ENCODE data around the gene NDRG4.

Gene NDRG4

DNA sequence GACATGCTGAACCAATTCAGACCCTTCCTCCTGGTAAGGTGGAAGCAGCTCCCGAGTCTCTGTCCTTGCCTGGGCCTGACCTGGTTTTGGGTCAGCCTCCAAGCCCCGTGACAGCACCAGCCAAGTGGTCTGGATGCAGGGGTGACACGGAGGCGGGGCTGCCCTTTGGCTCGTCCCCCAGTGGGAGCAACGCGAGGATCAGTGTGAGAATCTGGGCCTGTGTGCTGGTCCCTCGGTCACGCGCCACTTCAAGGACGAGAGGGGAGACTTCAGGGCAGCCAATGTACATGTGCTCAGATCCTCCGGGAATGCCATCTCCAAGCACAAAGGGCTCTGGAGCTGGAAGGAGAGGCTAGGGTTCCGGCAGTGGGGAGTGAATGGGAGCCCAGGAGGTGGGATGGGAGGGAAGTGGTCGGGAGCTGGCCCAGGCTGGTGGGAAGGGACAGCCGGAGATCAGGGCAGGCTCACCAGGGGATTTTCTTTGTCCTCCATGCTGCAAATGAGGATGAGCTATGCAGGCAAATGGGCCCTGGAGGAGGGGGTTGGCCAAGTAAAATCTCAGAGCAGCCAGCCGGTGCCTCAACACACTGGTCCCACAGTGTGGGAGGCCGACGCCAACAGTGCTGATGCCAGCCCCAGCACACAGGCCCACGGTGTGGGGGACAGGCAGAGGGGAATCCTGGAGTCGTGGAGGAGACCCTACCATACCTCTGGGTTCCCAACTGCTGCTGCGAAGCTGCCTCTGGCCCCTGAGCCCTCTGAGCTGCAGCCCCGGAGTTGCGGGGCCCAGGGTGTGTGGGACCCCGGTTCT, 4.2 kb upstream of the NDRG4 start:
- DNase-seq = no peak

DNA sequence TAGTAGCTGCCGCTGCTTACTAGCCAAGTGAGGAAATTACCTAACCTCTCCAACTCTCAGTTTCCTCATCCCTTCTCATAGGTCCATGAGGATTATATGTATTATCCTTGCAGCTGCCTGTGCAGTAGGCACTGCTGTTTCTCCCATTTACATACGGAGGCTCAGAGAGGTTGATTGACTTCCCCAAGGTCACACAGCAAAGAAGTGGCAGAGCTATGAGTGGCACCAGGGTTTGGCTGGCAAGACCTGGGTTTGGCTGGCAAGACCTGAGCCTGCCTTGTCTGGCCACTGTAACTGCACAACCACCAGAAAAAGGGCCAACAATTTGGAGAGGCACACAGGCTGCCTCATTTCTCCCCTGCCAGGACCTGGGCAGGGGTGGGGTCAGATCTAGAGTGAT, 2.5 kb upstream of the NDRG4 start:
- no peak for DNase-seq

DNA sequence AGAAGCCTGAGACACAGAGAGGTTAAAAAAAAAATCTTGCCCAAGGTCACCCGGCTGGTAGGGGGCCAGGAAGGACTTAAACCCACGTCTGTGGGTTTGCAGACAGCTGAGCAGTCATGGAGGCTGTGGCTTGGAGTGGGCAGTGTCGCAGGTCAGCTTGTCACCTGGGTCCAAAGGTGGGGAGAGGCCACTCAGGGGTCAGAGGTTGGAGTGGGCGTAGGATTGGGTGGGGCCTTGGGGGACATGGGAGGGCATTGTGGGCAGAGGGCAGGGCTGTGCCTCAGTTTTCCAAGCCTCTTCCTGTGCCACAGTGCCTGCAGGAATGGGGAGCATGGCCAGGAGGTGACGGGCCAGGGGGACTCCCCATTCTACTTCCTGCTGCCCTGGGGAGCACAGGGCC, 2.0 kb upstream of the NDRG4 start:
- no peak for DNase-seq

DNA sequence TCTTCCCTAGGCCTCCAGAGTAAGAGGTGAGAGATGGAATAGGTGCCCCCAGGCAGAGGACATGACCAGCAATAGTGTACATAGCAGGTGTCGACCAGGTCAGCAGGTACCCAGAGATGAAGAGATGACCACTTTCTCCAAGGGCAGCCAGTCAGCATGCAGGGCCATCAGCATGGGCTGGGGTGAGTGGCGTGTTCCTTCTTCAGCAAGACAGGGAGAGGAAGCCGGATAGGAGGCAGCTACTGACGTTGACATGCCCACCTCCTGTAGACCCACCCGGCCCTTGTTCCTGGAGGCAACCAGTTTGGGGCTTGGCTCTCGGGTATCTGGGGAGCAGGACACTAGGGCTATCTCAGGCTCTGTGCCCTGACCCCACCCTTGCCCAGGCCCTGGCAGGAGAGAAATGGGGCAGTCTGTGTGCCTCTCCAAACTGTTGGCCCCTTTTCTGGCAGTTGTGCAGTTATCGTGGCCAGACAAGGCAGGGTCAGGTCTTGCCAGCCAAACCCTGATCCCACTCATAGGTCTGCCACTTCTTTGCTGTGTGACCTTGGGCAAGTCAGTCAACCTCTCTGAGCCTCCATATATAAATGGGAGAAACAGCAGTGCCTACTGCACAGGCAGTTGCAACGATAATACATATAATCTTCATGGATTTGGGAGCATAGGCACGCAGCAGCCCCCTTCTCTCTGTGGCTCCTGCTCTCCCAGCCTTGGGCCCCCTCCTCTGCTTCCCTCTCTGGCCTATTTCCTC, 1.4 kb upstream of the NDRG4 start:
- DNase-seq = no peak

DNA sequence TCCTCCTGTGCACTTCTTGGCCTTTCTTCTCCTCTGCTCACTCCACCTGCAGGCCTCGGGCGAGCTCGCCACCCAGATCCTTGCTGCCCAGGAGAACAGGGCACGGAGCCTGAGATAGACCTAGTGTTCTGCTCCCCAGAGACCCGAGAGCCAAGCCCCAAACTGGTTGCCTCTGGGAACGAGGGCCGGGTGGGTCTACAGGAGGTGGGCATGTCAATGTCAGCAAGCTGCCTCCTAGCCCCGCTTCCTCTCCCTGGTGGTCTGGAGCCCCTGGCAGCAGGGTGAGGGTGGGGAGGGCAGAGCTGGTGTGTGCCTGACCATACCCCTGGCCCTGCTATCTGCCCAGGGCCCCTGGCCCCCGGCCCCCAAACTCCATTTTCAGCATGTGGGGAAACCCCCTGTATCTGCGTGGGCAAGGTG, 841 bp upstream of the NDRG4 start:
- DNase-seq = no peak

DNA sequence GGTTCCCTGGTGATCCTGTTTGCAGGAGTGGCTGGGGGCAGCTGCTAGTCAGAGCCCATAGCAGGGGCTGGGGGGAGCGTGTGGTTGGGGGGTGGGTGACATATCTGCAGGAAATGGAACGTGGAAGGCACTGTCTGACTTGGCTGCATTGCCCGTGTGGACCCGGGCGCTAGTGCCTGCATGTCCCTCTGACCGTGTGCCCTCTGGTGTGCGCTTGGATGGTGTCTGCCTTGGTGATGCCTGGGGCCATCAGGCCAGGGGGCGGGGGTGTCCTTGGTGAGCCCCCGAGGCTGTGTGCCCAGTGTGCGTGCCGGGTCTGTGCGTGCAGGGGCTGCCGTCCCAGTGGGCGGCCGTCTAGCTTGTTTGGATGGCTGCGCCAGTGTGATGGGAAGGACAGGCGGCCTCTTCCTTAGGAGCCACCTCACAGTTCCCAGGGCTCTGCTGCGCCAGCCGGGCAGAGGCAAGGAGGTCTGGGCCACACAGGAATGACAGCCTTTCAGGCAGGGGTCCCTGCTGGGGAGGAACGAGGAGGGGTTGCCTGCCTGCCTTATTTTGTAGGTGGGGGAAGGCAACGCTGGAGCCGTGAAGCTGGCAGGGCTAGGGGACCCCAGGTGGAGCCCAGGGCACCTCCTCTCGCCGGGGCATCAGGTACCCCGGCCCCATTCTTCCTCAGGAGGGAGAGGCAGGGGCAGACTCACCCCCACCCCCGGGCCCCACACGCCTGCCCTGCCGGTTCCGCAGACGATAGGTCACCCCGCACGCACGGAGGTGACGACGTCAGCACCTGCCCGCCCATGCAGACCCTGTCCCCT, 693 bp downstream of the NDRG4 start:
- no peak for DNase-seq

DNA sequence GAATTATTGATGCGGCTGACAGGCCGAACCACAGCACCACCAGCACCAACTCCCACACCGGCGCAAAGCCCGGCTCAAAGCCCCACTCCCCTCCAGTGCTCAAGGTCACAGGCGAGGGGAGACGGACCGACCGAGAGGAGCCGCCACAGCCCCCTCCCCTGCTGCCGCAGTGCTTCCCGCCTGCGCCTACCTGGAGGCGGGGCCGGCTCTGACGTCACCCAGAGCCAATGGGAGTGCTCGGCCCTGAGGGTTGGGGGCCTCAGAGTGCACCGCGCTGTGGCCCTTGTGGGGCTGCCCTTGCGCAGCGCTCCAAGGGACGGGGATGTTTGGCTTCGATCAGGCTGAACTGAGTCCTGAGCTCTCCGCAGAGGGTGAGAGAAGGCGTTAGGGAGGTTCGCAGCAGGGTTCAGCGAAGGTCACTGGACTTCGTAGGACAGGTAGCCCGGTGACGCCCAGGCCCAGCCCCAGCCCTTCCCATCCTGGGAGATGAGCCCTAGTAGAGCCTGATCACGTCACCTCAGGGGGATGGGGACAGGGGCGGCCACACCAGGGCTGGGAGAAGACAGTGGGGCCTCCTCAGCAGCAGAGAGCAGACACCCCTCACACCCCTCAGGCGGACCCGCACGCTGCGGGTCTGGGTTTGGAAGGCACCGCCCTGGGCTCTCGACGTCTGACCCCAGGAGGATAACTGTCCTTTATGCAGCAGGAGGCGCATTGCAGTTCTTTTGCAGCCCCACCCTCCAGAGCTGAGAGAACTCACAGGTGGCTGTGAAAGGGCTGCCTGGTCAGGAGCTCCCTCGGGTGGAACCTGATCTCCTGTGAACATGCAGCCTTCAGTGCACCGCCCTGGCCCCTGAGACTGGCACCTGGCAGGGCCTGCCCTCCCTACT, 1.5 kb downstream of the NDRG4 start:
- DNase-seq = no peak

DNA sequence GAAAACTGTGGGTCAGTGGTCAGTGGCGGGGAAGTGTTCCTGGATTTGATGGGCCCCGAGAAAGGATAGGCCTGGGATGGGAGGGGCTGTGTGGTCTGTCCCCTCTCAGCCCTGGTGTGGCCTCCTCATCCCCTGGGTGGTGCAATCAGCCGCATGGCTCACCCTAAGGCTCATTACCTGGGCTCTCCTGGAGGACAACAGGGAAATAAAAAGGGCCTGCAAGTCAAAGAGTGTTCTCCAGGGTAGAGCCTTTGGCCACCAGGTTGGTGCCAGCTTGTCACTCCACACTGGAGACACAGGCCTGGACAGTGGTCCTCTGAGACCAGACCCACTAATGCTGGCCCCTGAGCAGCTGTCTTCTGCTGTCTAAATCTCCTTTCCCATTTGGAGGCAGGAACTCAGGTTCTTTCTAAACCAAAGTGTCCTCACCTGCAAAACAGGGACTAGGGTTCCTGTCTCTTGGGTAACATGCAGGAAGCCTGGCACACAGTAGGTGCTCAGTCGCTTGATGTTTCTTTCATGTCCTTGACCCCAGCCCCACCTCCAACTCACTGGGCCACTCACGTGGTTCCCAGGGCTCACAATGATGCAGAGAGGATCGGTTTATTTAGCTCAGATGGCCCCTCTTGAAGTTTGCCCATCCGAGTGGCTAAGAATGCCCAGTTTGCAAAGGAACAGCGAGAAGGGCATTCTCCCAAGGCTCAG, 2.4 kb downstream of the NDRG4 start:
- DNase-seq = no peak

DNA sequence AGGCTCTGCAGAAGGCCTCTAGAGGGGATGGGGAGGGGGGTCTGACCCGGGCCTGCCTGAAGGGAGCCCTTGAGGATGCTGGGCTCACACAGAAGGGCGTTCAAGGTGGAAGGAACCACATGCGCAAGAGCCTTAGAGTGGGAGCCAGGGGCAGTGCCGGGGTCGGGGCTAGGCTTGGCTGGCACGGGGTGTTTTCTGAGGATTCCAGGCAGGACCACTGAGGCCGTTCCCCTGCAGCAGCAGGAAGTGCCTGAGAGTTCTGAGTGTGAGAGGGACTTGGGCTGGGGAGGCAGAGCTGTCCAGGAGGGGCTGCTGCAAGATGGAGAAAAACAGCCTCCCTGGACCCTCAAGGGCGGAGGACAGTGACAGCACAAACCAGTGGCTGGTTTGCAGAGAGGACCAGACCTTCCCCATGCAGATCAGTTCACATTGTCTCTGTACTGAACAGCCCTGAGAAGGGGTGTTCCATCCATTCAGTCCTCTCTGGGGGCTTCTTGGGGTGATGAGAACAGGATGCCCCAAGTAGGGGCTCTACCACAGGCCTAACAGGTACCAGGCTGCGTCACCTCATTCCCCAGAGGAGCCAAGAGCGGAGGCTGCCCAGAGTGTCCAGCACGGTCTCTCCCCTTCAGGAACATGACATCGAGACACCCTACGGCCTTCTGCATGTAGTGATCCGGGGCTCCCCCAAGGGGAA, 3.4 kb downstream of the NDRG4 start:
- DNase-seq = no peak

DNA sequence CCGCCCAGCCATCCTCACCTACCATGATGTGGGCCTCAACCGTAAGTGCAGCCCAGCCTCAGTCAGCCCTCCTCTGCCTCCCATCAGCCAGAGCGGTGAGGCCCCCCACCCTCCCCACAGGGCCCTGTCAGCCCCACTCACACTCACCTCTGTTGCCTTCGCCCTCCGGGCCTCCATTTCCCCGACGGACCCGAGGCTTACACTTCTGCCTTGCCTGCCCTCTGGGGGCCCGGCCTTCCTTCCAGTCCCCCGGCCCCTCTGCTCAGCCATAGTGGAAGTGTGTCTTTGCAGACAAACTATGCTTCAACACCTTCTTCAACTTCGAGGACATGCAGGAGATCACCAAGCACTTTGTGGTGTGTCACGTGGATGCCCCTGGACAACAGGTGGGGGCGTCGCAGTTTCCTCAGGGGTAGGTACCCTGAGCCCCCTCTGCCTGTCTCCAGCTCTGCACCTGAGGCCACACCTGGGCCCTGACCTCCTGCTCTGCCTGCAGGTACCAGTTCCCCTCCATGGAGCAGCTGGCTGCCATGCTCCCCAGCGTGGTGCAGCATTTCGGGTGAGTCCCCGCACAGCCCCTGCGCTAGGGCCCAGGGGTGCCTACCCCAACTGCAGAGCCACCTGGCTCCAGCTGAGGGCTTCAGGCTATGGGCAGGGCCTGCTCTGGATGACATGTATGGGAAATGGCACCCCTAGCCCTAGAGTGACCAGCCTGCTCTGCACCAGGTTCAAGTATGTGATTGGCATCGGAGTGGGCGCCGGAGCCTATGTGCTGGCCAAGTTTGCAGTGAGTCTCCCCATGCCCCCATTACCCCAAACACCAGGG, 4.1 kb downstream of the NDRG4 start:
- DNase-seq = no peak

DNA sequence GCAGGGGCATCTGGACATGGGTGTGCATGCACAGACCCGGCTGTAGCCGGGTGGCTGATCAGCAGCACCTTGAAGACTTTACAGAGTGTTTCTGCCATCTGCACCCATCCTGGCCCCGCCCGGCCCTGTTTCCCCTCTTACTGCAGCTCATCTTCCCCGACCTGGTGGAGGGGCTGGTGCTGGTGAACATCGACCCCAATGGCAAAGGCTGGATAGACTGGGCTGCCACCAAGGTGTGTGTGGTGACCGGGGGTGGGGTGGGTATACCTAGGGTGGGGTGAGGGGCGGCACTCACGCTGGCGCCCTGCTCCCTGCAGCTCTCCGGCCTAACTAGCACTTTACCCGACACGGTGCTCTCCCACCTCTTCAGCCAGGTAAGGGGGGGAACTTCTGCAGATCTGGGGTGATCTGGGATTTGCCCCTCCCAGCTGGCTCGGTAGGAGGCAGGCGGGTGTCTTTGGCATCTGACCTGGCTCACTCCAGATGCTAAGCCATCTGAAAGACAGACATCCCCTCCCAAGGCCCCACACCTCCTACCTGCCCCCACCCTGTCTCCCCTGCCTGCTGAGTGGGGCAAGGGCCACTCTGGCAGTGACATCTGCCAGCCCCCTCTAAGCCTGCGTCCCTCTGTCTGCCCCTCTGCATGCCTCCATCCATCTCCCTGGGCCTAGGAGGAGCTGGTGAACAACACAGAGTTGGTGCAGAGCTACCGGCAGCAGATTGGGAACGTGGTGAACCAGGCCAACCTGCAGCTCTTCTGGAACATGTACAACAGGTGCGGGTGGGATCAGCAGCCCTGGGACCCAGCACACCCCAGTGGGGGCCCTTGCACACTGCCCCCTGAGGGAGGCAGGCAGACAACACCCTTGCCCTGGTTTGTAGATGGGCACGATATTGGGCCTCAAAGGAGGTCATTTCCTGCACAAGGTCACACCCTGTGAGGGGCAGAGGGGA, 6.6 kb downstream of the NDRG4 start:
- DNase-seq = peak; percentile 72

DNA sequence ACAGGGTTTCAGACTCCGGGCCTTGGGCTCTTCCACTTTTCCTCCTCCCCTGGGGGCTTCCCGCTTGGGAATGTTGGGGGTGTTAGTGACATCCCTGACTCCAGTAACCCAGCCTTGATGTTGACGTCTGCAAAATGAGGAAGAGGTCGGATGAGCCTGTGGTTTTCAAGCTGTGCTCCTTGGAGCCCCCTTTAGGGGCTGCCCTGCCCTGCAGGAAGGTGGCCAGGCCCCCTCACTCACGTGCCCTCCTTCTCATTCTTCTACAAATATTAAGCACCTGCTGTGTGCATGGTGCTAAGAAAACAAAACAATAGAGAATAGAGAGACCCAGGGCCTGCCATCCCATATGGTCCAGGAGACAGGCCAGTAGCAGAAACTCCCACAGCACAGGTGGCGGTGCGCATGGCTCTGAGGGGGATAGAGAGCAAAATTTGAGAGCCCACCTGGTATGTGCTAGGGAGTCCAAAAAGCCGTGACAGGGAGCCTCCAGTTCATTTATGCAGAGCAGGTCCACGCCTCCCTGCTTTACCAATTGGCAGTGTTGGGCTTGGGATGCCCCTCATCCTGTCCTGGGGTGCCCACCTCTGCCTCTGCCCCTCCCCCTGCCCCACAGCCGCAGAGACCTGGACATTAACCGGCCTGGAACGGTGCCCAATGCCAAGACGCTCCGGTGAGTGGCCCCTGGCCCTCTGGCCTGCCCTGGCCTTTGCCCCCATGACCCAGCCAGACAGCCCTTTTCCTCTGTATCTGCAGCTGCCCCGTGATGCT, 7.4 kb downstream of the NDRG4 start:
- DNase-seq = no peak

DNA sequence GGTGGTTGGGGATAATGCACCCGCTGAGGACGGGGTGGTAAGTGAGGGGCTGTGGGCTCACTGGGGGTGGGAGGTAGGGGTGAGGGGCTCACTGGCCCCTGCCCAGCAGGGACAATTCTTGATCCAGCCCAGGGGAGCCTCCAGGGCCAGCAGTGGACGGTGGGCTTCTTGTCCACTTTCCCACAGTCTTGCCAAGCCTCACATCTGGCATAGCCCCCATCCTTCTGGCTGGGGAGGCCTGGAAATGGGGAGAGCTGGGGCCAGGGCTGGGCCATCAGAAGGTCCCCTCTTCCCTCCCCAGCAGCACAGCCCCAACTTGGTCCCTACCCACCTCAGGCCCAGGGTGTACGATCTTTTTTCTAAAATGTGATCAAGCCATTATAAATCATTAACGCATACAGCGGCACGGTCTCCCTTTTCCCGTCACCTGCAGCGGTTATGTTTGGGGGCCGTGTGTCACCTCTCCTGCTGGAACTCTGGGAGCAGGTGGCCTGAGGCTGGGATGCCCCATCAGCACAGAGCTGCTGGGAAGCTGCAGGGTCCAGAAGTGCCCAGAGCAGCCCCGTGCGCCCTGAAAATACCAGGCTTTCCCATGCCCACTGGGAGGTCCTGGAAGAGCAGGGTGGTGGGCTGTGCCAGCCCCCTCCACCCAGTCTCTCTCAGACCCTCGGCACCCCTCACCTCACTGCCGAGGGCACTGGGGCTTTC, 8.2 kb downstream of the NDRG4 start:
- DNase-seq = no peak

DNA sequence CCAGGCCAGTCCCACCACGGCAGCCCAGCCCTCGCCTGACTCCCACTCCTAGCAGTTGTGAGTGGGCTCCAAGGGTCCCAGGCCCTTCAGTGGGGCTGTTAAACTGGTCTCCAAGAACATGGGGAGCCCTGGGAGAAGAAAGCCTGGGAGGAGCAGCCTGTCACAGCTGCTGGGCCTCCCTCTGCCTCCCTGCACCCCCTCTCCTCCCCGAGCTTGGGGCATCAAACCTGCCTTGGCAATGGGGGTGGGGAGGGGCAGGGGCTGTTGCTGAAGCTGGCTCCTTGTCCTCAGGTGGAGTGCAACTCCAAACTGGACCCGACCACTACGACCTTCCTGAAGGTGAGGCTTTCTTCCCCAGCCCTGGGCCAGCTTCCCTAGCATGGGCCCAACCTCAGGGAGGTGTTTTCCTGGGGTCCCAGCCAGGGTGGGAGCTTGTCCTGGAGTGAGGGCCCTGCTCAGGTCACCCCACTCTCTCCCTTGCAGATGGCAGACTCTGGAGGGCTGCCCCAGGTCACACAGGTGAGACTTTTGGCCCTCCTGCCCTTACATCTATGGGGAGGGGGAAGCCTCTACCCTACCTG, 8.8 kb downstream of the NDRG4 start:
- DNase-seq = no peak

DNA sequence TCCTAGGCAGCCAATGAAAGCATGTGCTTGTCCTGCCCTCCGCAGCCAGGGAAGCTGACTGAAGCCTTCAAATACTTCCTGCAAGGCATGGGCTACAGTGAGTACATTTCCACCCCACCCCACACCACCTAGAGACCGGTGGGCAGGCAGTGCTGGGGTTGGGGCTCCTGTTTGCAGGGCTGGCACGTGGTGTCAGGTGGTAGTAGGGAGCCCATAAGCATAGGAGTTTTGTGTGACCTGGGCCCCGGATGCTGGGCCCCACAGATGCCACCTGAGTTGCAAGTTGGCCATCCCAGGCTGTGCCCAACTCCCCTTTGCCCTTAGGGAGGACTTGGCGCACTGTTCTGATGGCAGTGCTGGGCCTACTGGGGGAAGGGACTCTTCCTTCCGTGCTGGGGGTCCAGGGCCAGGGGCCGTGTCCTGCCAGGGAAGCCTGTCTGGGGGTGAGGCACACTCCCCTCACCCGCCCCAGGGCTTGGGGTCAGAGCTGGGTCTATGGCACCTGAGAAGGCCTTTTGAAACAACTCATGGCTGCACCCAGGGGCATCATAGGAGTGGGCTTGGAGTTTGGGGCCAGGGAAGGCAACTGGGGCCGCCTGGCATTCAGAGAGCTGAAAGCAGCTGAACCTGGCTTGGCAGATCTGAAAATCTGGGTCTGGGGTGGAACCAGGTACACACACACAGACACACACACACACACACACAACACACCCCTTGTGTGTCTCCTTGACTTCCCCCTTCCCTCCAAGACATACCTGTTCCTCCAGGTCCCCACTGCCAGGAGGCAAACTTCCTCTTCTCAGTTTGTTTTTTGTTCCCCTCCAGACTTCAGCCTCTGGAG, 9.5 kb downstream of the NDRG4 start:
- DNase-seq = no peak

DNA sequence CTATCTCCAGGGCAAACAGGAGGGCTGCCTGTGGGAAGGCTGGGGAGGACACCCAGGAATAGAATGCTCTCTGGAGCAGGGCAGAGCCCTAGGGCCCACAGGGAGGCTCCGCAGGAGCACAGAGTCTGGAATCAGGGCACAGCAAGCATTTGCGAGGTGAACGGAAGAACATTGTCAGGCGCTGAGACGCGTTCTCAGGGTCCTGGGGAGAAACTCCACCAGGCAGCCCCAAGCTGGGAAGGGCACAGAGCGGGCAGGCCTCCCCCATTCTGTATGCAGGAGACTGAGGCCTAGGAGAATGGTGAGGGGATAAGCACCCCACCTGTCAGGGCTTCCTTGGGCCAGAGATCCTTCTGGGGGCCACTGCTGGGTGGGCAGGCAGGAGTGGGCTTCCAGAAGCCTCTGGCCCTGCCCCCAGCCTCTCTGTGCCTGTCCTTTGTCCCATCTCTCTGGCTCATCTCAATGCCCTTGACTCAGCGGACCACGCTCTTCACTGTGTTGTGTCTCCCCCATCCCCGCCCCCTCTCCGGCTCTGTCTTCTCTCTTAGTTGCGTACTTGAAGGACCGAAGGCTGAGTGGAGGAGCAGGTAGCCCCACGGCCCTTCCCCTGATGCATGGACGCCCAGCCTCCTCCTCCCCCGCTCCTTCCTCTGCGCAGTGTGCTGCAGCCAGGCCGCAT, 10.3 kb downstream of the NDRG4 start:
- no peak for DNase-seq
